Measurements from ENCODE around the gene OR2V1.

DNA sequence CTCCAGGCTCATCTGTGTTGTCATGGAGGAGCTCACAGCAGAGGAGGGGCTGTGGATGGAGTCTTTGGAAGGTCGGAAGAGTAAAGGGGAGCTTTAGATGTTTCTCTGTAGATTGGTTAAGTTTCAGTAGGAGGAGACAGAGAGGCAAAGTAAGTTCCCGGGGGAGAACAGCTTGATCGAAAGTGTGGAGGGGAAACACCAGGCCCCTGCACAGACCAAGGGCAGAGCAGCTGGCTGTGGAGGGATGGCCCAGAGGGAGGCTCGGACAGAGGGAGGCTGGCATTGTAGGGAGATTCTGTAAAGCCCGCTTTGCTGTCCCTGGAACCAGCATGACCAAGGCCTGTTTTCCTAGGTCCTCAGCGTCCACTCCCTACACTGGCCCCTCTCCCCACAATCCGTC lies 11.1 kb upstream of the OR2V1 start:
- no peak for TF ChIP-seq POLR2A (IDR thresholded peaks at IDR 0.05; ENCODE audit: low read depth, low read length)
- TF ChIP-seq POLR2AphosphoS5 (IDR thresholded peaks at IDR 0.05; ENCODE audit: low read depth, low read length), result no peak
